ENCODE measurements around the gene IGFBP6. TPM values are rescaled to one million over a fixed set of nuclear protein-coding genes. Genes with fewer than 3 reads are reported as not detected.

IGFBP6 gene
- total RNA-seq, 2 donors from 2014 or later: 0.45 TPM; not detected in 1

- Mint-ChIP-seq H3K4me1 (peaks cover 14% of the 10 kb centered on the region), H3K4me3 (no peak overlapping the region), H3K36me3 (ENCODE audit: low read depth) (no peaks in the 10 kb centered on the region), H3K27me3 (no peaks in the 10 kb centered on the region), H3K27ac (no peak overlapping the region)
- H3K9me3 ChIP-seq (ENCODE audit: control insufficient read depth, low read length, poor library complexity, severe bottlenecking): no peaks in the 10 kb centered on the region
- DNase-seq: no peak
- ATAC-seq: no peak
Measured at GRCh38 chr12:53055471-53056266, 41.8 kb upstream of the IGFBP6 start.

GRCh38 chr12:53056296-53056695 lies 41.2 kb upstream of the IGFBP6 start:
- no peak overlapping the region for H3K27ac Mint-ChIP-seq
- H3K36me3 Mint-ChIP-seq (ENCODE audit: low read depth): no peaks in the 10 kb centered on the region
- H3K9me3 ChIP-seq (ENCODE audit: control insufficient read depth, low read length, poor library complexity, severe bottlenecking): no peaks in the 10 kb centered on the region
- DNase-seq (no peak), ATAC-seq (no peak)
- H3K27me3 Mint-ChIP-seq: no peaks in the 10 kb centered on the region
- H3K4me3 Mint-ChIP-seq: no peak overlapping the region
- H3K4me1 Mint-ChIP-seq: peaks cover 12% of the 10 kb centered on the region

DNA sequence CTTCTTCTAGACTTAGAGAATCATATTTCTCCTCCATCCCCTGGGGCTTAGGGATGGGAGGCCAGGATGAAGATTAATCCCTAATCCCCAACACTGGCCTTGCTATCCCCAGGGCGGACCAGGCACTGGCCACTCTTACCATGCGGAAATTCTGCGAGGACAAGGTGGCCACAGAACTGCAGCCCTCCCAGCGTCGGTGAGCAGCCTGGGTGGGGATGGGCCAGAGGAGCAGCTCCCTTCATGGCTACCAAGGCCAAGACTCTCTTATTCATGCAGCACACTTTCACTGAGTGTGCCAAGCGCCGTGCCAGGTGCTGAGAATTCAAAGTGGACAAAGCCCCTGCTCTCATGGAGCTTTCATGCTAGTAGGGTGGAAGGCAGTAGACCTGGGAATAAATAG lies 40.6 kb upstream of the IGFBP6 start:
- no peaks in the 10 kb centered on the region for H3K27me3 Mint-ChIP-seq
- H3K36me3 Mint-ChIP-seq (ENCODE audit: low read depth): no peaks in the 10 kb centered on the region
- H3K9me3 ChIP-seq (ENCODE audit: control insufficient read depth, low read length, poor library complexity, severe bottlenecking): no peaks in the 10 kb centered on the region
- no peak for ATAC-seq
- H3K27ac Mint-ChIP-seq: no peak overlapping the region
- H3K4me1 Mint-ChIP-seq: peaks cover 12% of the 10 kb centered on the region
- H3K4me3 Mint-ChIP-seq: no peak overlapping the region
- DNase-seq: no peak

- peak overlapping the region; percentile 74 for H3K27ac Mint-ChIP-seq
- ATAC-seq (no peak), DNase-seq (no peak)
- peaks cover 10% of the 10 kb centered on the region for H3K4me1 Mint-ChIP-seq
- no peaks in the 10 kb centered on the region for H3K27me3 Mint-ChIP-seq
- H3K9me3 ChIP-seq (ENCODE audit: control insufficient read depth, low read length, poor library complexity, severe bottlenecking): no peaks in the 10 kb centered on the region
- no peaks in the 10 kb centered on the region for H3K36me3 Mint-ChIP-seq (ENCODE audit: low read depth)
- no peak overlapping the region for H3K4me3 Mint-ChIP-seq
Measured at GRCh38 chr12:53057816-53058500, 39.5 kb upstream of the IGFBP6 start.

DNA sequence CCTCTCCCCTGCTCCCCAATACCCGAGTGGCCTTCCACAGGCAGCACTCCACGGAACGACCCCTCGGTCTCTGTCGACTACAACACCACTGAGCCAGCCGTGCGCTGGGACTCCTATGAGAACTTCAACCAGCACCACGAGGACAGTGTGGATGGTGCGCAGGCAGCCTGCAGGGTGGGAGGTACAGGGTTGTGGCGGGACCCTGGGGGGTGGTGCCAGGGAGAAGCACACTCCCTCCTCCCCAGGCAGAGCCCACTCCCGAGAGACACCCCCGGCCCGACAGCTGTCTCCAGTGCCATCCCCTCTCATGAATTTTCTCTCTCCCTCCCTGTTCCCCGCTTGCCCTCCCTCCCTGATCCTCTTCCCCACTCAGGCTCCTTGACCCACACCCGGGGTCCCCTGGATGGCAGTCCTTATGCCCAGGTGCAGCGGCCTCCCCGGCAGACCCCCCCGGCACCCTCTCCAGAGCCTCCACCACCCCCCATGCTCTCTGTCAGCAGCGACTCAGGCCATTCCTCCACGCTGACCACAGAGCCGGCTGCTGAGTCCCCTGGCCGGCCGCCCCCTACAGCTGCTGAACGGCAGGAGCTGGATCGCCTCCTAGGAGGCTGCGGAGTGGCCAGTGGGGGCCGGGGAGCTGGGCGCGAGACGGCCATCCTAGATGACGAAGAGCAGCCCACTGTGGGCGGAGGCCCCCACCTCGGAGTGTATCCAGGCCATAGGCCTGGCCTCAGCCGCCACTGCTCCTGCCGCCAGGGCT lies 38.6 kb upstream of the IGFBP6 start:
- no peak for ATAC-seq
- no peak overlapping the region for H3K4me3 Mint-ChIP-seq
- no peaks in the 10 kb centered on the region for H3K36me3 Mint-ChIP-seq (ENCODE audit: low read depth)
- H3K9me3 ChIP-seq (ENCODE audit: control insufficient read depth, low read length, poor library complexity, severe bottlenecking): no peaks in the 10 kb centered on the region
- H3K27ac Mint-ChIP-seq: no peak overlapping the region
- DNase-seq: no peak
- H3K27me3 Mint-ChIP-seq: no peaks in the 10 kb centered on the region
- H3K4me1 Mint-ChIP-seq: peaks cover 7% of the 10 kb centered on the region

DNA sequence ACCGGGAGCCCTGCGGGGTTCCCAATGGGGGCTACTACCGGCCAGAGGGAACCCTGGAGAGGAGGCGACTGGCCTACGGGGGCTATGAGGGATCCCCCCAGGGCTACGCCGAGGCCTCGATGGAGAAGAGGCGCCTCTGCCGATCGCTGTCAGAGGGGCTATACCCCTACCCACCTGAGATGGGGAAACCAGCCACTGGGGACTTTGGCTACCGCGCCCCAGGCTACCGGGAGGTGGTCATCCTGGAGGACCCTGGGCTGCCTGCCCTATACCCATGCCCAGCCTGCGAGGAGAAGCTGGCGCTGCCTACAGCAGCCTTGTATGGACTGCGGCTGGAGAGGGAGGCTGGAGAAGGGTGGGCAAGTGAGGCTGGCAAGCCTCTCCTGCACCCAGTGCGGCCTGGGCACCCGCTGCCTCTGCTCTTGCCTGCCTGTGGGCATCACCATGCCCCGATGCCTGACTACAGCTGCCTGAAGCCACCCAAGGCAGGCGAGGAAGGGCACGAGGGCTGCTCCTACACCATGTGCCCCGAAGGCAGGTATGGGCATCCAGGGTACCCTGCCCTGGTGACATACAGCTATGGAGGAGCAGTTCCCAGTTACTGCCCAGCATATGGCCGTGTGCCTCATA lies 37.9 kb upstream of the IGFBP6 start:
- no peak for DNase-seq
- no peak overlapping the region for H3K4me3 Mint-ChIP-seq
- no peak for ATAC-seq
- no peak overlapping the region for H3K27ac Mint-ChIP-seq
- no peaks in the 10 kb centered on the region for H3K9me3 ChIP-seq (ENCODE audit: control insufficient read depth, low read length, poor library complexity, severe bottlenecking)
- H3K4me1 Mint-ChIP-seq: peaks cover 2% of the 10 kb centered on the region
- H3K36me3 Mint-ChIP-seq (ENCODE audit: low read depth): no peaks in the 10 kb centered on the region
- no peaks in the 10 kb centered on the region for H3K27me3 Mint-ChIP-seq

DNA sequence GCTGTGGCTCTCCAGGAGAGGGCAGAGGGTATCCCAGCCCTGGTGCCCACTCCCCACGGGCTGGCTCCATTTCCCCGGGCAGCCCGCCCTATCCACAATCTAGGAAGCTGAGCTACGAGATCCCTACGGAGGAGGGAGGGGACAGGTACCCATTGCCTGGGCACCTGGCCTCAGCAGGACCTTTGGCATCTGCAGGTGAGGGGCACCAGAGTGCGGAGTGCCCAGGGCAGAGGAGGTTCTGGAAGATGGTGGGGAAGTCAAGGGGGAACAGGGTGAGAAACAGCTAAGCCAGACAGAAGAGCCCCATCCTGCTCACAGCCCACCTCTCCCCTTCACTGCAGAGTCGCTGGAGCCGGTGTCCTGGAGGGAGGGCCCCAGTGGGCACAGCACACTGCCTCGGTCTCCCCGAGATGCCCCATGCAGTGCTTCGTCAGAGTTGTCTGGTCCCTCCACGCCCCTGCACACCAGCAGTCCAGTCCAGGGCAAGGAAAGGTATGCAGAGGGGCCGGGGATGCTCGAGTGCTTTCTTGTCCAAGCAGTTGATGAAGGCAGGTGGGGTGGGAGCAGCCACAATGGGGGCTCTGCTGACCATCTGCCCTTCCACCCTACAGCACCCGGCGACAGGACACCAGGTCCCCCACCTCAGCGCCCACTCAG lies 37.3 kb upstream of the IGFBP6 start:
- peaks cover 5% of the 10 kb centered on the region for H3K4me1 Mint-ChIP-seq
- H3K27me3 Mint-ChIP-seq: no peaks in the 10 kb centered on the region
- H3K9me3 ChIP-seq (ENCODE audit: control insufficient read depth, low read length, poor library complexity, severe bottlenecking): no peaks in the 10 kb centered on the region
- no peak overlapping the region for H3K27ac Mint-ChIP-seq
- H3K36me3 Mint-ChIP-seq (ENCODE audit: low read depth): peaks cover 2% of the 10 kb centered on the region
- no peak overlapping the region for H3K4me3 Mint-ChIP-seq
- DNase-seq (no peak), ATAC-seq (no peak)

- H3K4me1 Mint-ChIP-seq: peaks cover 6% of the 10 kb centered on the region
- H3K36me3 Mint-ChIP-seq (ENCODE audit: low read depth): peaks cover 2% of the 10 kb centered on the region
- no peaks in the 10 kb centered on the region for H3K27me3 Mint-ChIP-seq
- ATAC-seq: no peak
- no peak for DNase-seq
- no peak overlapping the region for H3K4me3 Mint-ChIP-seq
- no peaks in the 10 kb centered on the region for H3K9me3 ChIP-seq (ENCODE audit: control insufficient read depth, low read length, poor library complexity, severe bottlenecking)
- H3K27ac Mint-ChIP-seq: no peak overlapping the region
Measured at GRCh38 chr12:53060721-53061276, 36.7 kb upstream of the IGFBP6 start.

- Mint-ChIP-seq H3K4me1 (peaks cover 11% of the 10 kb centered on the region), H3K4me3 (peak overlapping the region; percentile 36), H3K36me3 (ENCODE audit: low read depth) (peaks cover 3% of the 10 kb centered on the region), H3K27ac (no peak overlapping the region), H3K27me3 (no peaks in the 10 kb centered on the region)
- no peak for DNase-seq
- ATAC-seq: no peak
- no peaks in the 10 kb centered on the region for H3K9me3 ChIP-seq (ENCODE audit: control insufficient read depth, low read length, poor library complexity, severe bottlenecking)
Measured at GRCh38 chr12:53061404-53062010, 36.0 kb upstream of the IGFBP6 start.

GRCh38 chr12:53062011-53062961 lies 35.2 kb upstream of the IGFBP6 start:
- peaks cover 4% of the 10 kb centered on the region for H3K36me3 Mint-ChIP-seq (ENCODE audit: low read depth)
- no peak for ATAC-seq
- H3K4me3 Mint-ChIP-seq: peak overlapping the region; percentile 36
- peaks cover 11% of the 10 kb centered on the region for H3K4me1 Mint-ChIP-seq
- H3K27me3 Mint-ChIP-seq: no peaks in the 10 kb centered on the region
- H3K27ac Mint-ChIP-seq: no peak overlapping the region
- no peaks in the 10 kb centered on the region for H3K9me3 ChIP-seq (ENCODE audit: control insufficient read depth, low read length, poor library complexity, severe bottlenecking)
- DNase-seq: no peak

- peaks cover 4% of the 10 kb centered on the region for H3K36me3 Mint-ChIP-seq (ENCODE audit: low read depth)
Measured at GRCh38 chr12:53062977-53063707, 34.3 kb upstream of the IGFBP6 start.

More at GRCh38 chr12:53062977-53063707, 34.3 kb upstream of the IGFBP6 start:
- Mint-ChIP-seq H3K4me1 (peaks cover 13% of the 10 kb centered on the region), H3K27me3 (no peaks in the 10 kb centered on the region), H3K27ac (no peak overlapping the region), H3K4me3 (no peak overlapping the region)
- ATAC-seq: no peak
- no peaks in the 10 kb centered on the region for H3K9me3 ChIP-seq (ENCODE audit: control insufficient read depth, low read length, poor library complexity, severe bottlenecking)
- DNase-seq: no peak

Measured in T-helper 17 cell (primary cell).